T47D (cell line): ENCODE data around the gene CTNNBL1.
"Not testable (repeated sequence)": the region's sequence is repeated elsewhere in the genome, so short reads cannot be mapped to it uniquely, and the experiment has no call there.

Experiments used
- DNase-seq, 2 experiments: peaks; one replicate each; pipeline versions ENCODE4 v3.0.0 to v3.0.0-alpha.2; 2011 to 2012; ENCODE audit warnings: low read depth in 1 of 2, low spot score in 1 of 2
- JUND ChIP-seq: IDR thresholded peaks from 2 replicates; pipeline ENCODE4 v1.6.1; 2012; ENCODE audit warnings: low read depth
- in situ Hi-C: cut with HindIII; loops from 2 replicates; pipeline ENCODE4 v1.10.0; 2016; ENCODE audit warnings: low sequenced_read_pairs, low pct_unique_long_range_greater_than_20kb

Gene CTNNBL1

GRCh38 chr20:37686762-37687477, 6.9 kb upstream of the CTNNBL1 start:
- in situ Hi-C loops, result no loop called here
- no peak for DNase-seq
- TF ChIP-seq JUND, result no peak

GRCh38 chr20:37687478-37687805, 6.4 kb upstream of the CTNNBL1 start:
- in situ Hi-C loops, result no loop called here
- DNase-seq, result no peak
- TF ChIP-seq JUND, result no peak

- DNase-seq, result no peak
- in situ Hi-C loops, result no loop called here
- TF ChIP-seq JUND, result no peak
Measured at GRCh38 chr20:37688093-37688492, 5.7 kb upstream of the CTNNBL1 start.

GRCh38 chr20:37690626-37691369, 3.0 kb upstream of the CTNNBL1 start:
- DNase-seq, result no peak
- in situ Hi-C loops, result no loop called here
- no peak for TF ChIP-seq JUND

GRCh38 chr20:37692459-37693166, 1.2 kb upstream of the CTNNBL1 start:
- no peak for DNase-seq
- in situ Hi-C loops, result no loop called here
- no peak for TF ChIP-seq JUND

- TF ChIP-seq JUND, result no peak
- no peak for DNase-seq
- in situ Hi-C loops, result no loop called here
Measured at GRCh38 chr20:37693242-37693634, 592 bp upstream of the CTNNBL1 start.

GRCh38 chr20:37695684-37696342, 2.0 kb downstream of the CTNNBL1 start:
- in situ Hi-C loops, result no loop called here
- no peak for TF ChIP-seq JUND

GRCh38 chr20:37697314-37697713, 3.5 kb downstream of the CTNNBL1 start:
- in situ Hi-C loops, result no loop called here
- no peak for TF ChIP-seq JUND
- DNase-seq, result no peak

More at GRCh38 chr20:37695684-37696342, 2.0 kb downstream of the CTNNBL1 start:
- no peak for DNase-seq

GRCh38 chr20:37699202-37699601, 5.4 kb downstream of the CTNNBL1 start:
- no peak for TF ChIP-seq JUND
- no peak for DNase-seq
- in situ Hi-C loops, result no loop called here

- in situ Hi-C loops, result no loop called here
- no peak for TF ChIP-seq JUND
- DNase-seq, result no peak
Measured at GRCh38 chr20:37700301-37700700, 6.5 kb downstream of the CTNNBL1 start.

- in situ Hi-C loops, DNase-seq: not testable (repeated sequence)
Measured at GRCh38 chr20:37701676-37702075, 7.8 kb downstream of the CTNNBL1 start.

GRCh38 chr20:37702403-37703034, 8.7 kb downstream of the CTNNBL1 start:
- DNase-seq, result no peak
- in situ Hi-C loops, result no loop called here
- TF ChIP-seq JUND, result no peak
